Activated CD8-positive, alpha-beta memory T cell treated with anti-CD3 and anti-CD28 coated beads, Interleukin-2, amount 50 U/mL, for 1 hour (primary cell): ENCODE measurements around the gene GFPT2.

Experiments
- DNase-seq: peaks from one replicate; pipeline ENCODE4 v3.0.0-alpha.2; 2020; ENCODE audit errors: extremely low read depth

Gene GFPT2

GRCh38 chr5:180378438-180379344 is 25.6 kb upstream of the GFPT2 start:
- no peak for DNase-seq

- DNase-seq: no peak
Measured at GRCh38 chr5:180377556-180378197, 24.5 kb upstream of the GFPT2 start.

- no peak for DNase-seq
Measured at GRCh38 chr5:180376511-180376910, 23.4 kb upstream of the GFPT2 start.

GRCh38 chr5:180375955-180376354 is 22.8 kb upstream of the GFPT2 start:
- no peak for DNase-seq

- DNase-seq: no peak
Measured at GRCh38 chr5:180375291-180375690, 22.2 kb upstream of the GFPT2 start.

GRCh38 chr5:180373870-180374269 is 20.7 kb upstream of the GFPT2 start:
- no peak for DNase-seq

- no peak for DNase-seq
Measured at GRCh38 chr5:180373454-180373853, 20.3 kb upstream of the GFPT2 start.

GRCh38 chr5:180371949-180372348 is 18.8 kb upstream of the GFPT2 start:
- no peak for DNase-seq

- no peak for DNase-seq
Measured at GRCh38 chr5:180370861-180371641, 17.9 kb upstream of the GFPT2 start.

- DNase-seq: no peak
Measured at GRCh38 chr5:180367991-180368390, 14.9 kb upstream of the GFPT2 start.

- DNase-seq: no peak
Measured at GRCh38 chr5:180367300-180367699, 14.2 kb upstream of the GFPT2 start.

GRCh38 chr5:180366326-180366725 is 13.2 kb upstream of the GFPT2 start:
- no peak for DNase-seq

GRCh38 chr5:180365829-180366228 is 12.7 kb upstream of the GFPT2 start:
- DNase-seq: no peak

GRCh38 chr5:180364306-180364856 is 11.2 kb upstream of the GFPT2 start:
- DNase-seq: no peak

GRCh38 chr5:180360078-180360957 is 7.2 kb upstream of the GFPT2 start:
- no peak for DNase-seq

- DNase-seq: no peak
Measured at GRCh38 chr5:180358694-180359093, 5.6 kb upstream of the GFPT2 start.

- no peak for DNase-seq
Measured at GRCh38 chr5:180358179-180358578, 5.0 kb upstream of the GFPT2 start.

- DNase-seq: no peak
Measured at GRCh38 chr5:180354966-180355365, 1.8 kb upstream of the GFPT2 start.

- DNase-seq: no peak
Measured at GRCh38 chr5:180353980-180354452, 880 bp upstream of the GFPT2 start.

GRCh38 chr5:180352116-180353047 is 754 bp downstream of the GFPT2 start:
- no peak for DNase-seq
